Panc1 (cell line): Measurements from ENCODE around the gene RAB18. TPM values are rescaled to one million over a fixed set of nuclear protein-coding genes. Genes with fewer than 3 reads are reported as not detected.

ENCODE experiments used
- ATAC-seq: fragments of 200-7000 bp; cut with Tn5 transposase; 2 replicates; pipeline ENCODE4 v1.9.1; 2020; ENCODE audit warnings: mild to moderate bottlenecking, moderate library complexity
- BruUV-seq: library from RNA; stranded (reverse); fragments of 400-500 nt; replicated peaks from 2 replicates; lab custom pipeline; 2021; lab: Mats Ljungman, UMichigan
- CTCF ChIA-PET: fragments of 300-600 bp; sonication (Branson Sonifier 250); formaldehyde crosslinking; loops from one replicate; lab custom pipeline; 2022; ENCODE audit warnings: antibody characterized with exemption; lab: Charles Lee
- POLR2A ChIA-PET: fragments of 300-600 bp; sonication (Branson Sonifier 250); formaldehyde crosslinking; loops from one replicate; lab custom pipeline; 2022; ENCODE audit warnings: antibody characterized with exemption; lab: Charles Lee
- DNase-seq: peaks from one replicate; pipeline ENCODE4 v3.0.0-alpha.2; 2010; ENCODE audit warnings: low read depth, low spot score
- H3K27ac ChIP-seq: 2 replicates; pipeline ENCODE4 v1.5.1; 2011; ENCODE audit warnings: mild to moderate bottlenecking, low read length, inconsistent platforms
- H3K27me3 ChIP-seq: fragments of 200-500 bp; sonication (Bioruptor generic); 2 replicates; pipeline ENCODE4 v1.6.0; 2014; ENCODE audit warnings: low read length, inconsistent platforms; ENCODE audit not compliant: control insufficient read depth, insufficient read depth
- H3K36me3 ChIP-seq: fragments of 200-500 bp; sonication (Bioruptor generic); 2 replicates; pipeline ENCODE4 v1.5.1; 2014; ENCODE audit warnings: inconsistent platforms, mild to moderate bottlenecking, low read length, moderate library complexity; ENCODE audit not compliant: control insufficient read depth, insufficient read depth
- H3K4me1 ChIP-seq: 2 replicates; pipeline ENCODE4 v1.5.1; 2011; ENCODE audit warnings: inconsistent platforms, mild to moderate bottlenecking, low read length, moderate library complexity; ENCODE audit not compliant: control insufficient read depth, insufficient read depth
- H3K4me3 ChIP-seq, 2 experiments: 2 replicates each; pipeline ENCODE4 v1.5.1; 2011 to 2012; ENCODE audit warnings: low read depth in 2 of 2, low read length in 2 of 2, mild to moderate bottlenecking in 2 of 2, inconsistent platforms in 1 of 2, moderate library complexity in 1 of 2
- H3K9me3 ChIP-seq: fragments of 200-500 bp; sonication (Bioruptor generic); 2 replicates; pipeline ENCODE4 v1.5.1; 2014; ENCODE audit warnings: low read depth, mild to moderate bottlenecking, inconsistent platforms, low read length, moderate library complexity; ENCODE audit not compliant: control insufficient read depth, insufficient read depth
- POLR2AphosphoS5 ChIP-seq: IDR thresholded peaks from 2 replicates; pipeline ENCODE4 v1.6.1; 2012; ENCODE audit warnings: mild to moderate bottlenecking, low read depth, low read length, moderate library complexity
- SIN3A ChIP-seq: IDR thresholded peaks from 2 replicates; pipeline ENCODE4 v1.6.1; 2012; ENCODE audit warnings: low read depth, mild to moderate bottlenecking, low read length, moderate library complexity, borderline replicate concordance; ENCODE audit not compliant: insufficient read depth
- TCF7L2 ChIP-seq: IDR thresholded peaks from 2 replicates; pipeline ENCODE4 v1.6.1; 2011; ENCODE audit warnings: mild to moderate bottlenecking, low read depth, low read length, inconsistent platforms
- in situ Hi-C: cut with HindIII; loops from 2 replicates; pipeline ENCODE4 v1.10.0; 2016; ENCODE audit warnings: low sequenced_read_pairs, low pct_unique_long_range_greater_than_20kb
- intact Hi-C: fragments of 100-400 bp; cut with micrococcal nuclease; formaldehyde crosslinking; loops from one replicate; pipeline ENCODE4 v1.10.0; 2022; ENCODE audit not compliant: unreplicated experiment
- total RNA-seq: library from RNA; stranded (reverse); gene quantifications from one replicate; pipeline ENCODE4 v1.2.1, GENCODE V29; 2021; ENCODE audit not compliant: unreplicated experiment
- TF ChIP-seq, protein P1 (sequence below): fragments of 450-650 bp; IDR thresholded peaks from 2 replicates; pipeline ENCODE4 v1.5.1; 2017; ENCODE audit warnings: mild to moderate bottlenecking
- TF ChIP-seq, protein P2 (sequence below), 2 experiments: IDR thresholded peaks; 2 replicates each; pipeline ENCODE4 v1.6.1; 2011 to 2012; ENCODE audit warnings: low read depth in 2 of 2, control low read depth in 1 of 2, low read length in 1 of 2, mild to moderate bottlenecking in 1 of 2, moderate library complexity in 1 of 2; ENCODE audit not compliant: insufficient read depth in 1 of 2

RAB18 gene
- total RNA-seq, 1 experiment from 2014 or later = 55.4 TPM

DNA sequence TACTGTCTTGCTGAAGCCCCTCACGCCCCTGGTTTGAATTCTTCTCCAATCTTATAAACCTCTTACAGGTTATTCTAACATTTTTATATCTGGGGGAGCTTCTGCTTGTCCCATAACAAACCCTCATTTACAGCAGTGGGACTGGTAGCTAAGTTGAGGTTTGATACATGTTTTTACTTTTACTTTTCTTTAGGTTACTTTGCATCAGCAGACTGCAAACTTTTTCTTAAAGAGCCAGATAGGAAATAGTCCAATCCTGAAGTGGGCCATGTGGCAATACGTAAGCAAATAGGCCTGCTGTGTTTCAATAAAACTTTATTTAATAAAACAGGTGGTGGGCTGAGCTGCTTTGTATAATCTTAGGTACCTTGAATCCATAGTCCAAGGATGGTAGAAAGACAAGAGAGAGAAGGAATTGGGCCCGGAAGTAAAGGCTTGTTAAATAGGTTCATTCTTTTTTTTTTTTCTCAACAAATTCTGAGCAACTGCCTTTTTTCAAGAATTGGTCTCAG lies 27.3 kb downstream of the RAB18 start:
- no peaks in the 10 kb centered on the region for H3K27me3 ChIP-seq
- ChIA-PET CTCF (no interaction called here), POLR2A (no interaction called here)
- H3K4me3 ChIP-seq = no peak overlapping the region
- peaks cover 4% of the 10 kb centered on the region; the same call in 1 of the 2 replicates for H3K36me3 ChIP-seq
- in situ Hi-C loops (no loop called here), intact Hi-C loops (no loop called here)
- no peak for ATAC-seq
- no peak for DNase-seq
- no peaks in the 10 kb centered on the region for H3K9me3 ChIP-seq
- no peaks in the 10 kb centered on the region for H3K4me1 ChIP-seq
- TF ChIP-seq POLR2AphosphoS5 (no peak), SIN3A (no peak), TCF7L2 (no peak)
- TF ChIP-seq, protein P1, sequence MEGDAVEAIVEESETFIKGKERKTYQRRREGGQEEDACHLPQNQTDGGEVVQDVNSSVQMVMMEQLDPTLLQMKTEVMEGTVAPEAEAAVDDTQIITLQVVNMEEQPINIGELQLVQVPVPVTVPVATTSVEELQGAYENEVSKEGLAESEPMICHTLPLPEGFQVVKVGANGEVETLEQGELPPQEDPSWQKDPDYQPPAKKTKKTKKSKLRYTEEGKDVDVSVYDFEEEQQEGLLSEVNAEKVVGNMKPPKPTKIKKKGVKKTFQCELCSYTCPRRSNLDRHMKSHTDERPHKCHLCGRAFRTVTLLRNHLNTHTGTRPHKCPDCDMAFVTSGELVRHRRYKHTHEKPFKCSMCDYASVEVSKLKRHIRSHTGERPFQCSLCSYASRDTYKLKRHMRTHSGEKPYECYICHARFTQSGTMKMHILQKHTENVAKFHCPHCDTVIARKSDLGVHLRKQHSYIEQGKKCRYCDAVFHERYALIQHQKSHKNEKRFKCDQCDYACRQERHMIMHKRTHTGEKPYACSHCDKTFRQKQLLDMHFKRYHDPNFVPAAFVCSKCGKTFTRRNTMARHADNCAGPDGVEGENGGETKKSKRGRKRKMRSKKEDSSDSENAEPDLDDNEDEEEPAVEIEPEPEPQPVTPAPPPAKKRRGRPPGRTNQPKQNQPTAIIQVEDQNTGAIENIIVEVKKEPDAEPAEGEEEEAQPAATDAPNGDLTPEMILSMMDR = no peak
- TF ChIP-seq, protein P2, sequence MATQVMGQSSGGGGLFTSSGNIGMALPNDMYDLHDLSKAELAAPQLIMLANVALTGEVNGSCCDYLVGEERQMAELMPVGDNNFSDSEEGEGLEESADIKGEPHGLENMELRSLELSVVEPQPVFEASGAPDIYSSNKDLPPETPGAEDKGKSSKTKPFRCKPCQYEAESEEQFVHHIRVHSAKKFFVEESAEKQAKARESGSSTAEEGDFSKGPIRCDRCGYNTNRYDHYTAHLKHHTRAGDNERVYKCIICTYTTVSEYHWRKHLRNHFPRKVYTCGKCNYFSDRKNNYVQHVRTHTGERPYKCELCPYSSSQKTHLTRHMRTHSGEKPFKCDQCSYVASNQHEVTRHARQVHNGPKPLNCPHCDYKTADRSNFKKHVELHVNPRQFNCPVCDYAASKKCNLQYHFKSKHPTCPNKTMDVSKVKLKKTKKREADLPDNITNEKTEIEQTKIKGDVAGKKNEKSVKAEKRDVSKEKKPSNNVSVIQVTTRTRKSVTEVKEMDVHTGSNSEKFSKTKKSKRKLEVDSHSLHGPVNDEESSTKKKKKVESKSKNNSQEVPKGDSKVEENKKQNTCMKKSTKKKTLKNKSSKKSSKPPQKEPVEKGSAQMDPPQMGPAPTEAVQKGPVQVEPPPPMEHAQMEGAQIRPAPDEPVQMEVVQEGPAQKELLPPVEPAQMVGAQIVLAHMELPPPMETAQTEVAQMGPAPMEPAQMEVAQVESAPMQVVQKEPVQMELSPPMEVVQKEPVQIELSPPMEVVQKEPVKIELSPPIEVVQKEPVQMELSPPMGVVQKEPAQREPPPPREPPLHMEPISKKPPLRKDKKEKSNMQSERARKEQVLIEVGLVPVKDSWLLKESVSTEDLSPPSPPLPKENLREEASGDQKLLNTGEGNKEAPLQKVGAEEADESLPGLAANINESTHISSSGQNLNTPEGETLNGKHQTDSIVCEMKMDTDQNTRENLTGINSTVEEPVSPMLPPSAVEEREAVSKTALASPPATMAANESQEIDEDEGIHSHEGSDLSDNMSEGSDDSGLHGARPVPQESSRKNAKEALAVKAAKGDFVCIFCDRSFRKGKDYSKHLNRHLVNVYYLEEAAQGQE (IDR thresholded peaks at IDR 0.05; ENCODE audit: insufficient read depth in 1 of 2, low read depth in 2 of 2, low read length in 1 of 2) = no peak
- no peak overlapping the region for H3K27ac ChIP-seq
- no TSS peak for BruUV-seq

DNA sequence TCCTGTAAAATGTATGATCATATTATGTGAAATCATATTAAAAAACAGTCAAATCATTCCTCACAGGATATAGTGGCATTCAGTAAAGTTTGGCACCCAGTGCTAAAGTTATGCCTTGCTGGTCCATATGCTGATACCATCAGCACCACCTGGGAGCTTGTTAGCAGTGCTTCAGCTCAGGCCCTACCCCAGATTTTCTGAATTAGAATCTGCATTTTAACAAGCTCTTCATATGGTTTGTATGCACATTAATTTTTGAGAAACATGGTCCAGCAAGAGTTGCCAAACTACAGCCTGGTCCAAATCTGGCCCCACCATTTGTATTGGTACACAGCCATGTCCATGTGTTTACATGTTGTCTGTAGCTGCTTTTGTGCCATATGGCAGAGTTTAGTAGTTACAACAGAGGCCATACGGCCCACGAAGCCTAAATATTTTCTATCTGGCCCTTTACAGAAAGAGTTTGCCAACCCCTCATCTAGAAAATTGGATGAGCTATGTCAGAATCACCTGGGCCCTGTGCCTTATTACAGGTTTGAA lies 30.1 kb downstream of the RAB18 start:
- no peak overlapping the region for H3K27ac ChIP-seq
- no peaks in the 10 kb centered on the region for H3K27me3 ChIP-seq
- CTCF ChIA-PET = no interaction called here
- peaks cover 4% of the 10 kb centered on the region for H3K36me3 ChIP-seq
- no peak for ATAC-seq
- POLR2A ChIA-PET = no interaction called here
- no peaks in the 10 kb centered on the region for H3K9me3 ChIP-seq
- DNase-seq = no peak
- no peaks in the 10 kb centered on the region for H3K4me1 ChIP-seq
- intact Hi-C loops (no loop called here), in situ Hi-C loops (no loop called here)
- no peak overlapping the region for H3K4me3 ChIP-seq
- no TSS peak for BruUV-seq
- TF ChIP-seq SIN3A (no peak), POLR2AphosphoS5 (no peak), TCF7L2 (no peak)
- TF ChIP-seq, protein P1 = no peak
- TF ChIP-seq, protein P2 (IDR thresholded peaks at IDR 0.05; ENCODE audit: insufficient read depth in 1 of 2, low read depth in 2 of 2, low read length in 1 of 2) = no peak
